HG03103 (cell line): ENCODE results near the gene SLC25A43.
A peak's percentile ranks its signal among the peaks of the same experiment; 100 is the strongest.
"Not testable (repeated sequence)": the region's sequence is repeated elsewhere in the genome, so short reads cannot be mapped to it uniquely, and the experiment has no call there.

Source experiments
- ATAC-seq: cut with Tn5 transposase; IDR thresholded peaks from one replicate; pipeline ENCODE4 v1.9.1; 2021; ENCODE audit warnings: low read depth; ENCODE audit not compliant: unreplicated experiment

SLC25A43 gene

GRCh38 chrX:119466970-119467369 lies 67.8 kb downstream of the SLC25A43 start:
- ATAC-seq: no peak

GRCh38 chrX:119467433-119467832 lies 68.3 kb downstream of the SLC25A43 start:
- ATAC-seq: no peak

GRCh38 chrX:119467842-119468550 lies 68.9 kb downstream of the SLC25A43 start, which contains the start of gene SLC25A5:
Gene SLC25A5, plus strand, starts transcription at chrX:119468444. Its CDS starts 72 bp downstream, at chrX:119468516.
- peak; percentile 86 for ATAC-seq

- peak; percentile 71 for ATAC-seq
Observed at GRCh38 chrX:119468551-119469312, 69.6 kb downstream of the SLC25A43 start.

- ATAC-seq: no peak
Observed at GRCh38 chrX:119469313-119469635, 70.1 kb downstream of the SLC25A43 start.

- no peak for ATAC-seq
Observed at GRCh38 chrX:119474615-119475388, 75.7 kb downstream of the SLC25A43 start.

- ATAC-seq: no peak
Observed at GRCh38 chrX:119475389-119476101, 76.4 kb downstream of the SLC25A43 start.

- no peak for ATAC-seq
Observed at GRCh38 chrX:119477812-119478232, 78.7 kb downstream of the SLC25A43 start.

GRCh38 chrX:119478504-119478903 lies 79.4 kb downstream of the SLC25A43 start:
- no peak for ATAC-seq

- no peak for ATAC-seq
Observed at GRCh38 chrX:119479845-119480244, 80.7 kb downstream of the SLC25A43 start.

GRCh38 chrX:119481323-119481801 lies 82.2 kb downstream of the SLC25A43 start:
- no peak for ATAC-seq

- ATAC-seq: no peak
Observed at GRCh38 chrX:119482041-119482440, 82.9 kb downstream of the SLC25A43 start.

GRCh38 chrX:119482481-119483480 lies 83.6 kb downstream of the SLC25A43 start:
- no peak for ATAC-seq

GRCh38 chrX:119486745-119487144 lies 87.6 kb downstream of the SLC25A43 start:
- ATAC-seq: no peak

GRCh38 chrX:119487766-119488165 lies 88.6 kb downstream of the SLC25A43 start:
- ATAC-seq: not testable (repeated sequence)

GRCh38 chrX:119488749-119489148 lies 89.6 kb downstream of the SLC25A43 start:
- ATAC-seq: no peak

GRCh38 chrX:119489212-119490074 lies 90.3 kb downstream of the SLC25A43 start:
- ATAC-seq: no peak

GRCh38 chrX:119492463-119492862 lies 93.3 kb downstream of the SLC25A43 start:
- ATAC-seq: no peak
